ENCODE results near the gene APOO.
"Not testable (repeated sequence)": the region's sequence is repeated elsewhere in the genome, so short reads cannot be mapped to it uniquely, and the experiment has no call there.

APOO gene

GRCh38 chrX:23902419-23902818 lies 5.3 kb downstream of the APOO start:
- no peak for DNase-seq

GRCh38 chrX:23901805-23902204 lies 5.9 kb downstream of the APOO start:
- DNase-seq, result no peak

- no peak for DNase-seq
Observed at GRCh38 chrX:23901060-23901459, 6.7 kb downstream of the APOO start.

GRCh38 chrX:23900220-23900797 lies 7.4 kb downstream of the APOO start:
- no peak for DNase-seq

GRCh38 chrX:23898412-23898959 lies 9.3 kb downstream of the APOO start:
- no peak for DNase-seq

GRCh38 chrX:23896981-23897380 lies 10.8 kb downstream of the APOO start:
- DNase-seq, result no peak

GRCh38 chrX:23896539-23896938 lies 11.2 kb downstream of the APOO start:
- DNase-seq, result not testable (repeated sequence)

GRCh38 chrX:23894993-23895392 lies 12.7 kb downstream of the APOO start:
- DNase-seq, result not testable (repeated sequence)

GRCh38 chrX:23890933-23891332 lies 16.8 kb downstream of the APOO start:
- DNase-seq, result no peak

GRCh38 chrX:23888887-23889501 lies 18.7 kb downstream of the APOO start:
- DNase-seq, result no peak

- no peak for DNase-seq
Observed at GRCh38 chrX:23887918-23888317, 19.8 kb downstream of the APOO start.

GRCh38 chrX:23887451-23887850 lies 20.3 kb downstream of the APOO start:
- no peak for DNase-seq

- DNase-seq, result no peak
Observed at GRCh38 chrX:23885803-23886202, 21.9 kb downstream of the APOO start.

GRCh38 chrX:23884427-23885024 lies 23.2 kb downstream of the APOO start:
- DNase-seq, result no peak

GRCh38 chrX:23883737-23884354 lies 23.9 kb downstream of the APOO start:
- no peak for DNase-seq

- no peak for DNase-seq
Observed at GRCh38 chrX:23879380-23880090, 28.2 kb downstream of the APOO start.

- no peak for DNase-seq
Observed at GRCh38 chrX:23871905-23872546, 35.7 kb downstream of the APOO start.

GRCh38 chrX:23870041-23870440 lies 37.7 kb downstream of the APOO start:
- no peak for DNase-seq

GRCh38 chrX:23864742-23865326 lies 42.9 kb downstream of the APOO start:
- no peak for DNase-seq

- not testable (repeated sequence) for DNase-seq
Observed at GRCh38 chrX:23861952-23862351, 45.8 kb downstream of the APOO start.

- no peak for DNase-seq
Observed at GRCh38 chrX:23861215-23861896, 46.4 kb downstream of the APOO start.

GRCh38 chrX:23859238-23859637 lies 48.5 kb downstream of the APOO start:
- not testable (repeated sequence) for DNase-seq

Data from SHP77 treated with DMSO at 0.1 percent for 48 hours (cell line).